Small intestine (tissue), 7 donors: ENCODE measurements around the gene MAPT. TPM values are rescaled to one million over a fixed set of nuclear protein-coding genes. Genes with fewer than 3 reads are reported as not detected.

Experiments
- DNase-seq, 2 donors: peaks; one replicate each; pipeline versions ENCODE4 v3.0.0 to v3.0.0-alpha.2; 2013
- FAIRE-seq: peaks from 2 replicates; lab custom pipeline; 2012; peaks lifted over from hg19 to GRCh38; lab: Jason Lieb, UNC
- H3K27ac ChIP-seq, 3 donors: one replicate each; pipeline ENCODE4 v1.5.1; 2013; ENCODE audit warnings: low read length in 2 of 3, mild to moderate bottlenecking in 2 of 3, control low read depth in 1 of 3, inconsistent platforms in 1 of 3, low read depth in 1 of 3, moderate library complexity in 1 of 3
- H3K27me3 ChIP-seq, 3 donors: one replicate each; pipeline ENCODE4 v1.6.1; 2013; ENCODE audit warnings: low read length in 3 of 3, inconsistent platforms in 1 of 3; ENCODE audit not compliant: control insufficient read depth in 3 of 3, insufficient read depth in 3 of 3
- H3K36me3 ChIP-seq, 3 donors: one replicate each; pipeline ENCODE4 v1.6.1; 2013; ENCODE audit warnings: low read length in 3 of 3, inconsistent platforms in 1 of 3, low read depth in 1 of 3, mild to moderate bottlenecking in 1 of 3, moderate library complexity in 1 of 3; ENCODE audit not compliant: control insufficient read depth in 3 of 3, insufficient read depth in 2 of 3
- H3K4me1 ChIP-seq, 3 donors: one replicate each; pipeline ENCODE4 v1.6.1; 2013; ENCODE audit warnings: low read length in 2 of 3, inconsistent platforms in 1 of 3, low read depth in 1 of 3, mild to moderate bottlenecking in 1 of 3, moderate library complexity in 1 of 3; ENCODE audit not compliant: control insufficient read depth in 3 of 3, insufficient read depth in 2 of 3
- H3K4me3 ChIP-seq, 3 donors: one replicate each; pipeline ENCODE4 v1.5.1; 2013; ENCODE audit warnings: low read length in 3 of 3, control low read depth in 1 of 3, inconsistent platforms in 1 of 3, low read depth in 1 of 3, mild to moderate bottlenecking in 1 of 3, moderate library complexity in 1 of 3
- H3K9me3 ChIP-seq, 2 donors: one replicate each; pipeline ENCODE4 v1.6.1; 2013; ENCODE audit warnings: low read depth in 1 of 2, low read length in 1 of 2; ENCODE audit not compliant: control insufficient read depth in 2 of 2, insufficient read depth in 1 of 2
- WGBS, 3 donors: extraction: QIAGEN DNeasy Blood & Tissue Kit; methylation state at CpG; one replicate each; pipeline ENCODE4 v1.1.7; 2013; 5-methylcytosine and 5-hydroxymethylcytosine counted together
- polyA plus RNA-seq, 4 donors: library from polyadenylated mRNA; stranded (reverse) in 3 of 4; unstranded in 1 of 4; fragments of 200-250 nt in 3 of 4; fragments of 120-200 nt in 1 of 4; gene quantifications; one replicate each; pipeline versions ENCODE4 v1.2.1 to v1.2.3, GENCODE V29; 2013
- donor health status: healthy with polysubstance abuse.
- donor health status: control.
- donor health status: control.
- donor health status: Bipolar disorder and iron deficiency.
- donor health status: healthy.

MAPT gene
- polyA plus RNA-seq, 4 donors: 0.54 to 6.0 (median 0.87) TPM; not detected in 1

DNA sequence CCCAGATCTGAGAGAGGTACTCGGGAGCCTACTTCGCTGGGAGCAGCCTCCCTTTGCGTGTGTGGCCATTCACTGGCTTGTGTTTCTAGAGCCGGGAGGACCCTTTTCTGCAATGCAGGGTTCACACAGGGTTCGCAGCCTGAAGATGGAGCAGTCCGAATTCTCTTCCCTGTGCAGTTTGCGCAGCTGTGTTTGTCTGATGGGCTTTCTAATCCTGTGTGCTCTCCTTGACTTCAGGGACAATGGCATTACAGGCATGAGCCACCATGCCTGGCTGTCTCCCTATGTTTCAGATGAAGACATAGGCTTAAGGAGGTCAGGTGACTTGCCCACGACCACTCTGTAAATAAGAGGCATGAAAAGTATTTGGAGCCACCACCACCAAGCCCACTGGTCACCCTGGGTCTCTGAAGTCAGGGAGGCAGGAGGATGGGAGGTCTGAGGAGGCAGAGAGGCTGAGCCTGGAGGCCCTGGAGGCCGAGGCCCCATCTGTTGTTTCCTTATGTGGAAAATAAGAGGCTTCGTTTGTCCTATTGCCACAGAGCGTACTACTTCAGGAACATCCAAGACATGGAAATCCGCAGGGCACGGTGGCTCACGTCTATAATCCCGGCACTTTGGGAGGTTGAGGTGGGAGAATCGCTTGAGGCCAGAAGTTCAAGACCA is 99.7 kb downstream of the MAPT start:
- H3K4me1 ChIP-seq: no peaks in the 10 kb centered on the region
- no peaks in the 10 kb centered on the region for H3K27me3 ChIP-seq
- FAIRE-seq: no peak
- H3K4me3 ChIP-seq: no peak overlapping the region
- WGBS, 3 donors: 88 to 91% (median 90%) methylated on average over 16 of the region's 16 CpGs
- no peak overlapping the region for H3K27ac ChIP-seq
- no peaks in the 10 kb centered on the region for H3K9me3 ChIP-seq
- no peaks in the 10 kb centered on the region for H3K36me3 ChIP-seq
- DNase-seq: no peak

DNA sequence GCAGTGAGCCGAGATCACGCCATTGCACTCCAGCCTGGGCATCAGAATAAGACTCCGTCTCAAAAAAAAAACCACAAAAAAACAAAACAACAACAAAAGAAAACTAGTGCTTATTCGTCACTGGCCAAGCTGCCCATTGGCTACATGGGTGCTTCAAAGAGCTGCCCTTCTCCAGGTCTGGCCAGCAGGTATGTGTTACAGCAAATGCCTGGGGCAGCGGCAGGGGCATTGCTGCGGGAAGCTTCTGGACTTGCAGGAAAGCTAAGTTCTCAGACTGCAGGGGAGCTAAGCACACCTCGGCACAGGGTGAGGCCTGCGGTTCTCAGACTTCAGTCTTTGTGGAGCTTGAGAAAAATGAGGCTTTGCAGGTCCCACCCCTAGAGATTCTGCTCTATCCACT is 100.6 kb downstream of the MAPT start:
- Histone ChIP-seq H3K9me3 (no peaks in the 10 kb centered on the region), H3K36me3 (no peaks in the 10 kb centered on the region), H3K27me3 (no peaks in the 10 kb centered on the region), H3K4me3 (no peak overlapping the region), H3K27ac (no peak overlapping the region), H3K4me1 (no peaks in the 10 kb centered on the region)
- FAIRE-seq (no peak), DNase-seq (no peak)
- 91 to 94% (median 94%) methylated on average over 8 of the region's 8 CpGs for WGBS, 3 donors

DNA sequence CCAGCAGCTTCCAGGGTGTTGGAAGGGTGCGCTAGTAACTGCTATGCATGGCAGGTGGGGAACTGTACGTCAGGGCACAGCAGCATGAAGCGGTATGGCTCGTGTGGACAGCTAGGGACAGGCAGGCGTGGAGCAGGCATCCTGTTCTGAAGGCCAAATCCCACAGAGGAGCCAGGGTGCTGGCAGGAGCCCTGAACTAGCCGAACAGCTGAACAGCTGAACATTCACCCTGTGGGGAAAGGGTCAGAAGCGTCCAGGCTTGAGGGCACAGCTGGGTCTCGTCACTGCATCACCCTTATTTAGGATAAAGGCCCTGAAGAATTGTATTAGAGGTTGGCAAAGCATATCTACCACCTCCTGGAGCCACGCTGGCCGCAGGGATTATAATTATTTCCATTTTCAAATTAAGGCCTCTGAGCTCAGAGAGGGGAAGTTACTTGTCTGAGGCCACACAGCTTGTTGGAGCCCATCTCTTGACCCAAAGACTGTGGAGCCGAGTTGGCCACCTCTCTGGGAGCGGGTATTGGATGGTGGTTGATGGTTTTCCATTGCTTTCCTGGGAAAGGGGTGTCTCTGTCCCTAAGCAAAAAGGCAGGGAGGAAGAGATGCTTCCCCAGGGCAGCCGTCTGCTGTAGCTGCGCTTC is 101.4 kb downstream of the MAPT start:
- Histone ChIP-seq H3K4me1 (no peaks in the 10 kb centered on the region), H3K9me3 (no peaks in the 10 kb centered on the region), H3K27me3 (no peaks in the 10 kb centered on the region), H3K4me3 (no peak overlapping the region), H3K27ac (no peak overlapping the region), H3K36me3 (no peaks in the 10 kb centered on the region)
- FAIRE-seq (no peak), DNase-seq (no peak)
- 80 to 88% (median 82%) methylated on average over 14 of the region's 14 CpGs for WGBS, 3 donors

DNA sequence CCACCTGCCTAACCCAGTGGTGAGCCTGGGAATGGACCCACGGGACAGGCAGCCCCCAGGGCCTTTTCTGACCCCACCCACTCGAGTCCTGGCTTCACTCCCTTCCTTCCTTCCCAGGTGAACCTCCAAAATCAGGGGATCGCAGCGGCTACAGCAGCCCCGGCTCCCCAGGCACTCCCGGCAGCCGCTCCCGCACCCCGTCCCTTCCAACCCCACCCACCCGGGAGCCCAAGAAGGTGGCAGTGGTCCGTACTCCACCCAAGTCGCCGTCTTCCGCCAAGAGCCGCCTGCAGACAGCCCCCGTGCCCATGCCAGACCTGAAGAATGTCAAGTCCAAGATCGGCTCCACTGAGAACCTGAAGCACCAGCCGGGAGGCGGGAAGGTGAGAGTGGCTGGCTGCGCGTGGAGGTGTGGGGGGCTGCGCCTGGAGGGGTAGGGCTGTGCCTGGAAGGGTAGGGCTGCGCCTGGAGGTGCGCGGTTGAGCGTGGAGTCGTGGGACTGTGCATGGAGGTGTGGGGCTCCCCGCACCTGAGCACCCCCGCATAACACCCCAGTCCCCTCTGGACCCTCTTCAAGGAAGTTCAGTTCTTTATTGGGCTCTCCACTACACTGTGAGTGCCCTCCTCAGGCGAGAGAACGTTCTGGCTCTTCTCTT is 102.1 kb downstream of the MAPT start:
- no peak for FAIRE-seq
- Histone ChIP-seq H3K9me3 (no peaks in the 10 kb centered on the region), H3K36me3 (no peaks in the 10 kb centered on the region), H3K4me1 (no peaks in the 10 kb centered on the region), H3K27me3 (no peaks in the 10 kb centered on the region), H3K4me3 (no peak overlapping the region), H3K27ac (no peak overlapping the region)
- 73 to 84% (median 81%) methylated on average over 28 to 31 of the region's 31 CpGs for WGBS, 3 donors
- DNase-seq: no peak

DNA sequence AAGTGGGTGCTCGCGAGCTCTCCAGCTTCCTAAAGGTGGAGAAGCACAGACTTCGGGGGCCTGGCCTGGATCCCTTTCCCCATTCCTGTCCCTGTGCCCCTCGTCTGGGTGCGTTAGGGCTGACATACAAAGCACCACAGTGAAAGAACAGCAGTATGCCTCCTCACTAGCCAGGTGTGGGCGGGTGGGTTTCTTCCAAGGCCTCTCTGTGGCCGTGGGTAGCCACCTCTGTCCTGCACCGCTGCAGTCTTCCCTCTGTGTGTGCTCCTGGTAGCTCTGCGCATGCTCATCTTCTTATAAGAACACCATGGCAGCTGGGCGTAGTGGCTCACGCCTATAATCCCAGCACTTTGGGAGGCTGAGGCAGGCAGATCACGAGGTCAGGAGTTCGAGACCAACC is 102.8 kb downstream of the MAPT start:
- no peaks in the 10 kb centered on the region for H3K4me1 ChIP-seq

DNA sequence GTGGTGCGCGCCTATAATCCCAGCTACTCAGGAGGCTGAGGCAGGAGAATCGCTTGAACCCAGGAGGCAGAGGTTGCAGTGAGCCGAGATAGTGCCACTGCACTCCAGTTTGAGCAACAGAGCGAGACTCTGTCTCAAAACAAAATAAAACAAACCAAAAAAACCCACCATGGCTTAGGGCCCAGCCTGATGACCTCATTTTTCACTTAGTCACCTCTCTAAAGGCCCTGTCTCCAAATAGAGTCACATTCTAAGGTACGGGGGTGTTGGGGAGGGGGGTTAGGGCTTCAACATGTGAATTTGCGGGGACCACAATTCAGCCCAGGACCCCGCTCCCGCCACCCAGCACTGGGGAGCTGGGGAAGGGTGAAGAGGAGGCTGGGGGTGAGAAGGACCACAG is 103.3 kb downstream of the MAPT start:
- WGBS, 3 donors: 85 to 91% (median 91%) methylated on average over 9 of the region's 9 CpGs
- no peak overlapping the region for H3K4me3 ChIP-seq
- no peak overlapping the region for H3K27ac ChIP-seq
- no peaks in the 10 kb centered on the region for H3K4me1 ChIP-seq
- H3K9me3 ChIP-seq: no peaks in the 10 kb centered on the region
- DNase-seq (no peak), FAIRE-seq (no peak)
- H3K36me3 ChIP-seq: no peaks in the 10 kb centered on the region
- no peaks in the 10 kb centered on the region for H3K27me3 ChIP-seq

More for the DNA sequence above, 102.8 kb downstream of the MAPT start:
- FAIRE-seq: no peak
- no peaks in the 10 kb centered on the region for H3K9me3 ChIP-seq
- no peak overlapping the region for H3K4me3 ChIP-seq
- H3K36me3 ChIP-seq: no peaks in the 10 kb centered on the region
- H3K27ac ChIP-seq: no peak overlapping the region
- DNase-seq: no peak
- H3K27me3 ChIP-seq: no peaks in the 10 kb centered on the region
- 85 to 87% (median 86%) methylated on average over 13 of the region's 13 CpGs for WGBS, 3 donors

DNA sequence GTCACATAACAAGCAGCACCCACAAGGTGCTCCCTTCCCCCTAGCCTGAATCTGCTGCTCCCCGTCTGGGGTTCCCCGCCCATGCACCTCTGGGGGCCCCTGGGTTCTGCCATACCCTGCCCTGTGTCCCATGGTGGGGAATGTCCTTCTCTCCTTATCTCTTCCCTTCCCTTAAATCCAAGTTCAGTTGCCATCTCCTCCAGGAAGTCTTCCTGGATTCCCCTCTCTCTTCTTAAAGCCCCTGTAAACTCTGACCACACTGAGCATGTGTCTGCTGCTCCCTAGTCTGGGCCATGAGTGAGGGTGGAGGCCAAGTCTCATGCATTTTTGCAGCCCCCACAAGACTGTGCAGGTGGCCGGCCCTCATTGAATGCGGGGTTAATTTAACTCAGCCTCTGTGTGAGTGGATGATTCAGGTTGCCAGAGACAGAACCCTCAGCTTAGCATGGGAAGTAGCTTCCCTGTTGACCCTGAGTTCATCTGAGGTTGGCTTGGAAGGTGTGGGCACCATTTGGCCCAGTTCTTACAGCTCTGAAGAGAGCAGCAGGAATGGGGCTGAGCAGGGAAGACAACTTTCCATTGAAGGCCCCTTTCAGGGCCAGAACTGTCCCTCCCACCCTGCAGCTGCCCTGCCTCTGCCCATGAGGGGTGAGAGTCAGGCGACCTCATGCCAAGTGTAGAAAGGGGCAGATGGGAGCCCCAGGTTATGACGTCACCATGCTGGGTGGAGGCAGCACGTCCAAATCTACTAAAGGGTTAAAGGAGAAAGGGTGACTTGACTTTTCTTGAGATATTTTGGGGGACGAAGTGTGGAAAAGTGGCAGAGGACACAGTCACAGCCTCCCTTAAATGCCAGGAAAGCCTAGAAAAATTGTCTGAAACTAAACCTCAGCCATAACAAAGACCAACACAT is 104.9 kb downstream of the MAPT start, which contains the start of gene STH:
TSS of gene STH (plus strand) at position 264 of the 913 bp plus-strand sequence. CDS start at position 294, 30 bp downstream.
- no peak for DNase-seq
- Histone ChIP-seq H3K4me1 (peaks cover 0 to 8% (median 0%) of the 10 kb centered on the region in 3 donors), H3K36me3 (no peaks in the 10 kb centered on the region), H3K9me3 (no peaks in the 10 kb centered on the region), H3K27ac (no peak within 1 kb of the TSS), H3K27me3 (no peaks in the 10 kb centered on the region), H3K4me3 (no peak within 1 kb of the TSS)
- FAIRE-seq: no peak
- 78 to 83% (median 80%) methylated on average over 8 of the region's 8 CpGs for WGBS, 3 donors

DNA sequence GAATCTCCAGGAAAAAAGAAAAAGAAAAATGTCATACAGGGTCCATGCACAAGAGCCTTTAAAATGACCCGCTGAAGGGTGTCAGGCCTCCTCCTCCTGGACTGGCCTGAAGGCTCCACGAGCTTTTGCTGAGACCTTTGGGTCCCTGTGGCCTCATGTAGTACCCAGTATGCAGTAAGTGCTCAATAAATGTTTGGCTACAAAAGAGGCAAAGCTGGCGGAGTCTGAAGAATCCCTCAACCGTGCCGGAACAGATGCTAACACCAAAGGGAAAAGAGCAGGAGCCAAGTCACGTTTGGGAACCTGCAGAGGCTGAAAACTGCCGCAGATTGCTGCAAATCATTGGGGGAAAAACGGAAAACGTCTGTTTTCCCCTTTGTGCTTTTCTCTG is 105.5 kb downstream of the MAPT start:
- FAIRE-seq: no peak
- no peak overlapping the region for H3K4me3 ChIP-seq
- H3K36me3 ChIP-seq: no peaks in the 10 kb centered on the region
- no peak for DNase-seq
- WGBS, 3 donors: 74 to 86% (median 85%) methylated on average over 9 of the region's 9 CpGs
- H3K27ac ChIP-seq: no peak overlapping the region
- H3K4me1 ChIP-seq: peaks cover 0 to 8% (median 0%) of the 10 kb centered on the region in 3 donors
- H3K27me3 ChIP-seq: no peaks in the 10 kb centered on the region
- no peaks in the 10 kb centered on the region for H3K9me3 ChIP-seq
